ENCODE data around the gene AKR7A3.
"Not testable (repeated sequence)": the region's sequence is repeated elsewhere in the genome, so short reads cannot be mapped to it uniquely, and the experiment has no call there.

The AKR7A3 gene

DNA sequence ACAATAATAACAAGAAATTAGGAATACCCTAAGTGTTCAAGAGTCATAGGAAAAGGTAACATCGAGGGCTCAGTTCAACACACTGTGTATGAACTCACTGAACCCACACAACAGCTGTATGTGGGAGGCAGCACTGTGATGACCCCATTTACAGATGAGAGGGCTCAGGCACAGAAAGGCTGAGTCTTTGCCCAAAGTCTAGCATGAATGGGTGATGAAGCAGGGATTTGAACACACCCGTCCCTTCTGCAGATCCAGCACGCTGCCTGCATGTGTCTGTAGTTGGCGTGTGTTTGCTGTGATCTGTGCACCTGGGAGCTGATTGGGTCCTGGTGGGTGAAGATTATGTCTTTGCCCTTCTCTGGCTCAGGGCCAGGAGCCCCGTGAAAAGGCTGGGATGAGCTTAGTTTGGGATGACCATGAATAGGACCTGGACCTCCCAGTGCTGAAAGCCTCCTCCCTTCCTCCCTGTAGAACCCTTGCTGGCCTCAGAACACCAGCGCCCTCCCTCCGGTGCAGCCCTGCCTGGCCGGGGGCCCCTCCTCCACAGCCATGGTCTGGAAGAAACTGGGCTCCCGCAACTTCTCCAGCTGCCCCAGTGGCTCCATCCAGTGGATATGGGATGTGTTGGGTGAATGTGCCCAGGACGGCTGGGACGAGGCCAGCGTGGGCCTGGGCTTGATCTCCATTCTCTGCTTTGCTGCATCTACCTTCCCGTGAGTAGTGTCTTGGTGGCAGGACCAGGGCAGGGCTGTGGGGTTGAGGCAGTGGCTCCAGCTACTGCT is 28.7 kb upstream of the AKR7A3 start:
- DNase-seq = no peak

GRCh38 chr1:19315378-19316198 is 27.0 kb upstream of the AKR7A3 start:
- DNase-seq = no peak

- no peak for DNase-seq
Measured at GRCh38 chr1:19313961-19314882, 25.7 kb upstream of the AKR7A3 start.

GRCh38 chr1:19313636-19313959 is 25.0 kb upstream of the AKR7A3 start:
- no peak for DNase-seq

DNA sequence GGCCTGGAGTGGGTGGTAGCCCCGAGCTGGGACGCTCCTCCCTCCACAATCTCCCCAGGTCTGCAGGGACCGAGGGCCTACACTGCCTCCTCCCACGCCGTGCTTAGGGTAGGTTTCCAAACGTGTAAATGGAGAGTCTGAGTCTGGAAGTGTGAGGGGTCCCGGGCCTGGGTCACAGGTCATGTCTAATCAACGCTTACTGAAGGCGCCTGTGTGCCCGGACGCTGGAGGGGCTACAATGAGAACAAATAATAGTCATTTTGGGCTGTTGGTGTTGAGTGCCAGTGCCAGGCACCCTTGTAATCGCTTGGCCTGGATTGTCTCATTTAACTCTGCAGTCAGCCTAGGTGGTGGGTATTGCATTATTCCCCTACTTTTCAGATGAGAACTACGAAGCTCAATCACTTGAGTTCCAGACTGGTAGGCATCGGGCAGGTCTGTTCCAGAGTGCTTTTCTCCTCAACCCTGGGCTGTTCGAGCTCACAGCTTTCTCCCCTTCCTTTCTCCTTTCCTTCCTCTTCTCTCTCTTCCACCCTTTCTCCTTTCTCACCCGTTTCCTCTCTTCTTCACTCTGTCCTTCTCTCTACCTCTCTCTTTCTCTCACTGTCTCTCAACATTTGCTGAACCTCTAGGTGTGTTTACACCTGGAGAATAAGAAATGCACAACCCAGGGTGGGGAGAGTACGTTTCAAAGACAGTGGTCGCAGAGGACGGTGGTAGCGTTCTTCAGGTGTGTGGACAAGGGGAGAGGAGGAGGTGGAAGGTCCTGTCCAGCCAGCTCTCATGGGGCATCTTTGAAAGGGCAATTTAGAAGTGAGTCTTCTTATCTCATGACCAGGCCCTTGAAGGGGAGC is 24.4 kb upstream of the AKR7A3 start:
- DNase-seq = no peak

DNA sequence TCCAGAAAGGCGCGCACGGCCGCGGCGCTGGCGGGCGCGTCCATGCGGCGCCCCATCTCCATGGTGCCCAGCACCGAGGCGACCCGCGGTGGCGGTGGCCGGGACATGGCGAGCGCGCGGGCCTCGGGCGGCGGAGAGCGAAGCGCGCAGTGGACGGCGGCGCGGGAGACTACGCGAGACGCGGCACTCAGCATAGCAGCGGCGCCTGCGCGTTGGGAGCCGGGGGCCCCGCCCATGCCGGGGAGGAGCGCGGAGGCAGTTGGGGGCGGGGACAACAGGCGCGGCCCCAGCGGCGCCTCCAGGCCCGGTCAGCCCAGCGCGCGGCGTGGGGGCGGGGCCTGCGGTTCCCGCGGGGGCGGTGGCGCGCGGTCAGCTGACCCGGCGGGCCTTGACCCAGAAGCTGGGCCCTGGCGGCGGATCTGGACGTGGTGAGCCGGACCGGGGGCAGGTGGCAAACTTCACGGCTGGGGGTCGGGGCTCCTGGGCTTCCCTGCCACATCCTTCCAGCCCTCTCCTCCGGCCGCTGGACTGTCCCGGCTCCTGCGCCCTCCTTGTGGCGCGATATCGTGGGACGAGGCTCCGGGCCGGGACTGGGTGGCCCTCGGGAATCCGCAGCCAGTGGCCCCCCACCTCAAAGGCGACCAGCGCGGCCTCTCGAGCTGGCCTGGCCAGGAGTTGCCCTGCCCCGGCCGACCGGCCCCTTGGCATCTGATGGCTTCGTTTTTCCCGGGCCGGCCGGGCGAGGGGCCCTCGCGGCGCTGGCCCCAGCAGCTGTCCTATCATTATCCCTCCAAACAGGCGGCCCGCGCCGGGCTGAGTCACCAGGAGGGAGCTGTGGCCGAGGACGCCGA is 23.6 kb upstream of the AKR7A3 start, which contains the start of the genes AKR7A2 and SLC66A1:
TSS of gene AKR7A2 (minus strand) at position 214 of the 851 bp plus-strand sequence. CDS start at position 194, 20 bp downstream.
TSS of gene SLC66A1 (plus strand) at position 396 of the 851 bp plus-strand sequence. CDS start 5,352 bp downstream, outside the sequence.
- DNase-seq = peak; percentile 93 to 95

DNA sequence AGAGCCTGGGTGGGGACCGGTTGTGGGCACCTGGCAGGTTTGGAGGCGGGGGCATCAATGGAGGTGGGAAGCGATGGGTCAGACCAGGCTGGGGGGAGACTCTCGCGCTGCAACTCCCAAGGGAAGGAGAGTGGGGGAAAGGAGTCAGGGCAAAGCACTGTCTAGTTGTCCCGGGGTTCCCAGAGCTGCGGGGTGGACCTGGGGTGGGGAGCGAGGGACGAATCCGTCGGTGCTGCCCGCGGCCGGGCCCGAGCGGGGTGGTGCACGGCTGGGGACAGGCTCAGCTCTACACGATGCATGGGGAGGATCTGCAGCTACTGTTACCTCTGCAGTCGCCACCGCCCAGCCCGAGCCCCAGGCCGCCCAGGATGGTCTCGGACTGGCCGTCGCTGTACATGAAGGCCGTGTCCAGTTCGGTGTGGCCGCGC is 22.9 kb upstream of the AKR7A3 start:
- DNase-seq = peak; percentile 51 to 52

DNA sequence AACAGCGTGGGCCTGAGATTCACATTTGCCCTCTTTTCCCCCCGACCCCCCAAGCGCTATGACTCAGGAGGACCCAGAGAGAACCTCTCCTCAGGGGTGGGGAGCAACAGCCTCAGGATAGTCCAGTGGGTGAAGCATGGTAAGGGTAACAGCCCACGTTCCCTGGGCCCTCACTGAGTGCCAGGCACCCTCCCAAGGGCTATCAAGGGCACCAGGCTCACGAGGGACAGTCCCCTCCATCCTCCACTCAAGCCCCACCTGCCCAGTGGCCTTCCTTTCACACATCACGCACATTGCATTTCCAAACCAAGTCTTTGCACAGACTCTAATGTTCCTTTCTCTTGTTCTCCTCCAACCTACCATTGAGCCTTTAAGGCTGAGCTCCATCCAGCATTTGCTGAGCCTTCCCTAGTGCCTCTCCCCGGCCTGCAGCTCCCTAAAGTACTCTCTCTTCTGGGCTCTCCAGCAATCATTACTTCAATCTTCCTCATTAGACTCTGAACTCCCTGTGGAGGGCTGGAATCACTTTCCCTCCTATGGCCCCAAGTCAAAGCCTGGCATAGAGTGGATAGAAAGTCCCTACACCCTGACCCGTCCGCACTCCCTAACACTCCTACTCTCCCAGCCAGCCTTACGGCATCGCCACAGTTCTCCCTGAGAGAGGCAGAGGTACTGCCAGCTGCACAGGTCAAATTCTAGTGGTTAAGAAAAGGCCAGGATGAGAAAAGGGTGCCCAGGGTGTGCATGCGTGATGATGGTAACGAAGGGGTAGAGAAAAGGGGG is 22.3 kb upstream of the AKR7A3 start:
- no peak for DNase-seq

DNA sequence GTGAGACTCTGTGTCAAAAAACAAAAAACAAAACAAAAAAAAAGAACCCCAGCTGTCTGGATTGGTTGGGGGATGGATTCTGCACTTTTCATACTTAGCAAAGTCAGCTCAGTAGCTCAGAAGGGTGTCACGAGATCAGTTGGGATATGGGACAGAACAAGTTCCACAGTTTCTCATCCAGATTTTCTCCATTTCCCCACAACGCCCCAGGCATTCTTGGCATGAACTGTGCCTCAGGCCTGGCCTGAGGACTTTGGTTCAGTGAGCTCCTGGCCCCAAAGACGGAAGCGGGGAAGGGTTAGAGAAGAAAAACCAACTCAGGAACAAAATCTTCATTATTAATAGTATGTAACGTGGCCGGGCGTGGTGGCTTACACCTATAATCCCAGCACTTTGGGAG is 21.5 kb upstream of the AKR7A3 start:
- DNase-seq = no peak

- no peak for DNase-seq
Measured at GRCh38 chr1:19309123-19309813, 20.7 kb upstream of the AKR7A3 start.

GRCh38 chr1:19308509-19308907 is 19.9 kb upstream of the AKR7A3 start:
- no peak for DNase-seq

DNA sequence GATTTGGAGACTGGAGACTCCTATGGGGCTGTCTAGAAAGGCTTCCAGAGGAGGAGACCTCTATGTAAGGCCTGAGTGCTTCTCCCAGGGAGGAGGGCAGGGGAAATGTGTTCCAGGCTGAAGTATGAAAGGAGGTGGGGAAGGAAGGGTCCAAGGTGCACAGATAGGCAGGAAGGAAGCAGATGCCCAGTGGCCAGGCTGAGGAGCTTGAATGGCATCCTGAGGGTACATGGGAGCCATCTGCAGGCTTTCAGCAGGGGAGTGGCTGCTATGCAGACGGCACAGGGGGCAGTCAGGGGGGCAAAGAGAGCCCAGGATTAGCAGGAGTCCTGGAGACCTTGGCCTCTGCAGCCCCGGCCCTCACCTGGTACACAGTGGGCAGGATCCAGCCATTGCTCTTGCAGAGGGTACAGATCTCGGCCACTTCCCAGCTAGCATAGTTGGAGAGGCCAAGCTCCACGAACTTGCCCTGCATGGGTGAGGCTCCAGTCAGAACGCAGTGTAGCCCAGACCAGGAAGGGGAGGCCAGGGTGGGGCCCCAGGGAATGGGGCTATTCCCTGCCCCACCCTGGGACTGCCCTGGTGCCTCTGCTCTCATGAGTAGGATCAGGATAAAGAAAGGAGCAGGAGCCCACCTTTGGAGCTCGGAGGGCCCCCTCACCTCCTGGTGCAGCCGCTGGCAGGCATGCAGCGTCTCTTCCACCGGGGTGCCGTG is 19.4 kb upstream of the AKR7A3 start:
- DNase-seq = no peak

- DNase-seq = no peak
Measured at GRCh38 chr1:19306941-19307340, 18.4 kb upstream of the AKR7A3 start.

GRCh38 chr1:19305880-19306279 is 17.3 kb upstream of the AKR7A3 start:
- DNase-seq = no peak

GRCh38 chr1:19304081-19304480 is 15.5 kb upstream of the AKR7A3 start:
- DNase-seq = not testable (repeated sequence)

DNA sequence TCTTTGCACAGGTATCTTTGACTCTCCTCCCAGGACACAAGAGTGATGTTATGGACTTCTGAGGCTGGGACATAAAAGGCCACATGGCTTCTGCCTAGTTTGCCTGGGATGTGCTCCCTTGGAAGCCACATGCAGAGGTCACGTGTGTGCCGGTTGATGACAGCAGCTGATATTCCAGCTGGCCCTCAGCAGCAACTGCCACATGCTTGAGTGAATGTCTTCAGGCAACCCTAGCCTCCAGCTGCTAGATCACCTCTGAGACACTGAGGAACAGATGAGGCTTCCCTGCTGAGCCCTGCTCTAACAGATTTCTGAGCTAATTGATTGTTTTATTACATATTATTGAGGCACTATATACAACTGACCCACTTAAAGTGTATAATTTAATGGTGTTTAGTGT is 11.6 kb upstream of the AKR7A3 start:
- DNase-seq = no peak

- DNase-seq = no peak
Measured at GRCh38 chr1:19294638-19295037, 6.1 kb upstream of the AKR7A3 start.

DNA sequence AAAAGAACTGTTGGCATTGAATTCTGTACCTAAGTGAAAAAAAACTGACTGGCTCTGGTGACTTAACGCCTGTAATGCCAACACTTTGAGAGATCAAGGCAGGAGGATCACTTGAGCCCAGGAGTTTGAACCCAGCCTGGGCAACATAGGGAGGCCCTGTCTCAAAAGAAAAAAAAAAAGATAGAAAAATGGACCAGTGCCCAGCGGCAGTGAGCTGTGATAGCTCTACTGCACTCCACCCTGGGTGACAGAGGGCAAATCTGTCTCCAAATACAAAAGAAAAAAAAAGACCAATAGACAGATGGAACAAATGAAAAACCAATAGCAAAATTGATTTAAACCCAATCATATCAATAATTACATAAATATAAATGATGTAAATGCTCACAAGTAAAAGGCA is 674 bp upstream of the AKR7A3 start:
- DNase-seq = no peak

Data from activated T-cell treated with anti-CD3 and anti-CD28 coated beads, Interleukin-2, amount 50 U/mL, for 48 hours (primary cell).